Measurements from ENCODE around the gene CTNNA2. TPM values are rescaled to one million over a fixed set of nuclear protein-coding genes. Genes with fewer than 3 reads are reported as not detected.

CTNNA2 gene
- total and polyA plus RNA-seq, 7 experiments from 2014 or later, result not detected

DNA sequence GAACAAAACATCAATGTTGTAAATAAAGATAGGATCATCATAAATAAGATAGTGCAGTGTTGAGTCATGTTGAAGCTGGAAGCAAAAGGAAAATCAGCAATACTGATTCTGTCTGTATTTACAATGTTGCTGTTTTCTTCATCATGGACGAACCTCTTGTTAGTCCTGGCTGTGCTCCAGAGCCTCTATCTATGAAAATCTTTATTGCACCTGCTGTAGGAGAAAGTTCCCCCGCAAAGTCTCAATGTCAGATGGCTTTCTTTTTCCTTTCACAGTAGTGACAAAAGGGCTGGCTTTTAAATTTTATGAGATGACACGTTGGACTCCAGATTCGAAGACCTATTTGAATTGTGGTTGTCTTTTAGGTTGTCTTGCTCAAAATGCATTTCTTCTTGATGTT, 890.2 kb downstream of the CTNNA2 start:
- POLR2A ChIA-PET, result no interaction called here
- H3K27me3 ChIP-seq (ENCODE audit: control insufficient read depth in 2 of 2, insufficient read depth in 2 of 2, low read length in 2 of 2), result no peaks in the 10 kb centered on the region
- Mint-ChIP-seq H3K4me1 (no peaks in the 10 kb centered on the region), H3K36me3 (no peaks in the 10 kb centered on the region), H3K27ac (no peak overlapping the region), H3K4me3 (no peak overlapping the region), H3K9me3 (peaks cover 0 to 25% (median 12%) of the 10 kb centered on the region in 11 donors), H3K27me3 (no peaks in the 10 kb centered on the region)
- H3K4me1 ChIP-seq (ENCODE audit: control insufficient read depth in 2 of 2, insufficient read depth in 2 of 2, low read length in 2 of 2), result no peaks in the 10 kb centered on the region
- DNase-seq (no peak), ATAC-seq (no peak)
- CTCF ChIA-PET, result no interaction called here
- H3K36me3 ChIP-seq (ENCODE audit: control insufficient read depth in 2 of 3, insufficient read depth in 3 of 3, low read length in 3 of 3), result no peaks in the 10 kb centered on the region
- H3K4me3 ChIP-seq (ENCODE audit: low read length), result no peak overlapping the region
- H3K9me3 ChIP-seq (ENCODE audit: control insufficient read depth in 2 of 3, low read length in 3 of 3), result no peaks in the 10 kb centered on the region
- intact Hi-C loops (cut with micrococcal nuclease), result no loop called here
- H3K27ac ChIP-seq (ENCODE audit: low read depth, low read length), result no peak overlapping the region

DNA sequence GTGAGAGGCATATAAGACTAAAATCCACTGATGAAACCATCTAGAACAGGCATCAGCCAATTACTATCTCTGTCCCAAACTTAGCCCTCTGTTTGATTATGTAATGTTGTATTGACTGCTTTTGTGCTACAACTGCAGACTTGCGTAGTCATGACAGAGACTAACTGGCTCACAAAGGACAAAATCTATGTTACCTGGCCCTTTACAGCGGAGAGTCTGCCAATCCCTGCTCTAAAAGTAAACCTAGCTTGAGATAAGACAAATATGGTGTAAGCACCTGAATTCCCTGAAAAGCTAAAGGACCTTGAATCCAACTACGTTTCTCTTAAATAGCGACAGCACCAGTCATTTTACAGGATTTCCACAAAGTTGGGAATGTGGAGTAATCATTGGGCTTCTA, 894.5 kb downstream of the CTNNA2 start:
- no peak overlapping the region for H3K27ac Mint-ChIP-seq
- Histone ChIP-seq H3K4me3 (ENCODE audit: low read length) (no peak overlapping the region), H3K36me3 (ENCODE audit: control insufficient read depth in 2 of 3, insufficient read depth in 3 of 3, low read length in 3 of 3) (no peaks in the 10 kb centered on the region), H3K4me1 (ENCODE audit: control insufficient read depth in 2 of 2, insufficient read depth in 2 of 2, low read length in 2 of 2) (no peaks in the 10 kb centered on the region), H3K27me3 (ENCODE audit: control insufficient read depth in 2 of 2, insufficient read depth in 2 of 2, low read length in 2 of 2) (no peaks in the 10 kb centered on the region), H3K9me3 (ENCODE audit: control insufficient read depth in 2 of 3, low read length in 3 of 3) (no peaks in the 10 kb centered on the region), H3K27ac (ENCODE audit: low read depth, low read length) (no peak overlapping the region)
- H3K27me3 Mint-ChIP-seq, result peaks cover 0 to 6% (median 0%) of the 10 kb centered on the region in 5 donors
- ChIA-PET POLR2A (no interaction called here), CTCF (no interaction called here)
- intact Hi-C loops (cut with micrococcal nuclease), result no loop called here
- H3K4me3 Mint-ChIP-seq, result no peak overlapping the region
- DNase-seq (no peak), ATAC-seq (no peak)
- H3K4me1 Mint-ChIP-seq, result no peaks in the 10 kb centered on the region
- H3K9me3 Mint-ChIP-seq, result peaks cover 0 to 13% (median 3%) of the 10 kb centered on the region in 11 donors
- H3K36me3 Mint-ChIP-seq, result no peaks in the 10 kb centered on the region

DNA sequence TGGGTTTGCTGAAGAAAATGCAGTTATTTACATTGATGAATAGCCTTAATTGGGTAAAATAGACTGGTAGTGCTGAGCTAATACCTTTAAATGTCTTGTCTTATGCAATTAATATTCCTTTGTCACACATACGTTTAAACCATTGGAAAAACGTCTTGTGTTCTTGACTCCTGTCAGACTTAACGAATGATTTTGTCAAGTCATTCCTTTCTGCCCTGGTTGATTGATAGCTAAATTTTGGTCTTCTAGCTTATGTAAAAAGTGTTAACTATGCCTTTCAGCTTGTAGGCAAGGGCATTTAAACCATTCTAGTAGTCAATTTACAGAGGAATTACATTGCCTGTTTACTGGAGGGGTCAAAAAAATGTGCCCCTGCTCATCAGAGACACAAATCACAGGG, 897.5 kb downstream of the CTNNA2 start:
- Histone ChIP-seq H3K36me3 (ENCODE audit: control insufficient read depth in 2 of 3, insufficient read depth in 3 of 3, low read length in 3 of 3) (no peaks in the 10 kb centered on the region), H3K27ac (ENCODE audit: low read depth, low read length) (no peak overlapping the region), H3K4me1 (ENCODE audit: control insufficient read depth in 2 of 2, insufficient read depth in 2 of 2, low read length in 2 of 2) (no peaks in the 10 kb centered on the region), H3K9me3 (ENCODE audit: control insufficient read depth in 2 of 3, low read length in 3 of 3) (peaks cover 0 to 2% (median 0%) of the 10 kb centered on the region in 3 experiments), H3K4me3 (ENCODE audit: low read length) (no peak overlapping the region), H3K27me3 (ENCODE audit: control insufficient read depth in 2 of 2, insufficient read depth in 2 of 2, low read length in 2 of 2) (no peaks in the 10 kb centered on the region)
- Mint-ChIP-seq H3K4me3 (no peak overlapping the region), H3K4me1 (no peaks in the 10 kb centered on the region), H3K27me3 (peaks cover 0 to 6% (median 0%) of the 10 kb centered on the region in 5 donors), H3K36me3 (no peaks in the 10 kb centered on the region), H3K27ac (no peak overlapping the region), H3K9me3 (peaks cover 3 to 18% (median 13%) of the 10 kb centered on the region in 11 donors)
- ATAC-seq (no peak), DNase-seq (no peak)
- CTCF ChIA-PET, result no interaction called here
- intact Hi-C loops (cut with micrococcal nuclease), result no loop called here
- POLR2A ChIA-PET, result no interaction called here

DNA sequence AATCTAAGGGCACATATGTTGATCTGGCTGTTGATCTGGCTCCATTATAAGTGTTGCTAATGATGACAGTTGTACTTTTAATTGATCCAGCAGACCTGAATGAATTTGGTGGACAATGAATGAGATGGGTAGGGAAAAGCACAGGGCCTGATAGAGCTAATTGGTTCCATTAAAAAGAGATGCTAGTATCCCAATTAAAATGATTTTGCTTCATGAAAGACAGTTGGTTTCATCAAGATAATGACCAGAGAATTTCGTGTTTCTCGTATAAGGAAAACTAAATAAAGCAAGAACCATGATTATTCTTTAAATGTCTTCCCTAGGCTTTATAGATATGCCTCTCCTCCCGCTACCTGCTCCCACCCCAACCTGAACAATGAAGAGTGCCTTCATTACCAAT, 900.3 kb downstream of the CTNNA2 start:
- intact Hi-C loops (cut with micrococcal nuclease), result no loop called here
- H3K4me3 ChIP-seq (ENCODE audit: low read length), result no peak overlapping the region
- Mint-ChIP-seq H3K27me3 (peaks cover 0 to 6% (median 0%) of the 10 kb centered on the region in 5 donors), H3K9me3 (peaks cover 3 to 23% (median 15%) of the 10 kb centered on the region in 11 donors), H3K4me1 (no peaks in the 10 kb centered on the region), H3K27ac (no peak overlapping the region), H3K36me3 (no peaks in the 10 kb centered on the region), H3K4me3 (no peak overlapping the region)
- no peak for ATAC-seq
- POLR2A ChIA-PET, result no interaction called here
- H3K27me3 ChIP-seq (ENCODE audit: control insufficient read depth in 2 of 2, insufficient read depth in 2 of 2, low read length in 2 of 2), result no peaks in the 10 kb centered on the region
- H3K36me3 ChIP-seq (ENCODE audit: control insufficient read depth in 2 of 3, insufficient read depth in 3 of 3, low read length in 3 of 3), result no peaks in the 10 kb centered on the region
- DNase-seq, result no peak
- CTCF ChIA-PET, result no interaction called here
- no peak overlapping the region for H3K27ac ChIP-seq (ENCODE audit: low read depth, low read length)
- H3K4me1 ChIP-seq (ENCODE audit: control insufficient read depth in 2 of 2, insufficient read depth in 2 of 2, low read length in 2 of 2), result no peaks in the 10 kb centered on the region
- H3K9me3 ChIP-seq (ENCODE audit: control insufficient read depth in 2 of 3, low read length in 3 of 3), result peaks cover 0 to 2% (median 0%) of the 10 kb centered on the region in 3 experiments

DNA sequence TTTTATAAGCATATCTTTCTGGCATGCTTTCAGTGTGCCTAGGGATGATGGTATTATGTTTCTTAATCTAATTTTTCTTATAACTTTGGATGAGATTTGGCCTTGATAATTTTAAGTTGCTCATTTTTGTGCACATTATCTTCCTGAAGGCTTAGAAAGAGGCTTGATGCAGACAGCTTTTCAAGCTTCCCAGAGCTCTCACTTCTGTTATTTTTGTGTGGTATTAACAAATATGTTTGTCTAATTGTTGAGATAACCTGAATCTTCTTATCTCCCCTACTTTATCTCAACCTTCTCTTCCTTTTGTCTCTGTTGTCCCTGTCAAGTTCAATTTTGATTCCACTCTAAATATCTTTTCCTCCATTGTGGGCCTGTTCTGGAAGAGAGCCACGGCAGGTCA, 904.9 kb downstream of the CTNNA2 start:
- Mint-ChIP-seq H3K4me3 (no peak overlapping the region), H3K9me3 (peaks cover under 1 to 31% (median 15%) of the 10 kb centered on the region in 11 donors), H3K36me3 (no peaks in the 10 kb centered on the region), H3K27me3 (no peaks in the 10 kb centered on the region), H3K27ac (no peak overlapping the region), H3K4me1 (peaks cover 0 to 1% (median 0%) of the 10 kb centered on the region in 7 donors)
- CTCF ChIA-PET, result no interaction called here
- intact Hi-C loops (cut with micrococcal nuclease), result no loop called here
- H3K4me3 ChIP-seq (ENCODE audit: low read length), result no peak overlapping the region
- POLR2A ChIA-PET, result no interaction called here
- H3K36me3 ChIP-seq (ENCODE audit: control insufficient read depth in 2 of 3, insufficient read depth in 3 of 3, low read length in 3 of 3), result no peaks in the 10 kb centered on the region
- peaks cover 0 to 2% (median 0%) of the 10 kb centered on the region in 3 experiments for H3K9me3 ChIP-seq (ENCODE audit: control insufficient read depth in 2 of 3, low read length in 3 of 3)
- no peak for ATAC-seq
- H3K4me1 ChIP-seq (ENCODE audit: control insufficient read depth in 2 of 2, insufficient read depth in 2 of 2, low read length in 2 of 2), result no peaks in the 10 kb centered on the region
- DNase-seq, result no peak
- no peak overlapping the region for H3K27ac ChIP-seq (ENCODE audit: low read depth, low read length)
- H3K27me3 ChIP-seq (ENCODE audit: control insufficient read depth in 2 of 2, insufficient read depth in 2 of 2, low read length in 2 of 2), result no peaks in the 10 kb centered on the region

DNA sequence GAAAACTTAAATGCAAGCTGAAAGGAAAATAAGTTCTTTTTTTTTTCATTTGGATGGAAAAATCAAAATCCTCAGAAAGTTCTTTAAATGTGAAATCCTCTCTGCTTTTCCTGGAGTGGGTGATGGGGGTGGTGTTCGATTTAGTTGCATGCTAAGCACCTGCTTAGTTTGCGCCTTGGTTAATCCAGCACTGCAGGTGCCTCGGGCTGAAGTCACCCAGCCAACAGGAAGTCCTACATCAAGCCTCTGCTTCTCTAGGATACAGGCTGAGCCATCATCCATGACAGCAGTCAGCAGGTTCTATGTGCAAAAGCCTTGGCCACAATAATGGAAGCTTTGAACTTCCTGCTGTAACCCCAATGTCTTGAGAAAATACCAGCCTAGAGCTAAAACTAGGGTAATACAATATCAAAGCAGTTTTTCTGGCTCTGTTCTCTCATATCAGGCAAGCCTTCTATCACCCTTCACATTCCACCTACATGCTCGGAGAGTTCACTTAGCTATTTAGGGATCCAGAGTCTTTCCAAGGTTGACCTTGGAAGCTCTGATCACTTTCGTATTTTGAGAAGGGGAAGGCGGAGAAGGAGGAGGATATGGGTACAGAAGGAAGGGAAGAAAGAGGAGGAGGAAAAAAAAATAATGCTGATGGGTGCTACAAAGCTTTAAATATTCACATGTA, 907.8 kb downstream of the CTNNA2 start:
- Histone ChIP-seq H3K4me1 (ENCODE audit: control insufficient read depth in 2 of 2, insufficient read depth in 2 of 2, low read length in 2 of 2) (no peaks in the 10 kb centered on the region), H3K27me3 (ENCODE audit: control insufficient read depth in 2 of 2, insufficient read depth in 2 of 2, low read length in 2 of 2) (no peaks in the 10 kb centered on the region), H3K27ac (ENCODE audit: low read depth, low read length) (no peak overlapping the region), H3K4me3 (ENCODE audit: low read length) (no peak overlapping the region), H3K9me3 (ENCODE audit: control insufficient read depth in 2 of 3, low read length in 3 of 3) (no peaks in the 10 kb centered on the region), H3K36me3 (ENCODE audit: control insufficient read depth in 2 of 3, insufficient read depth in 3 of 3, low read length in 3 of 3) (no peaks in the 10 kb centered on the region)
- H3K27me3 Mint-ChIP-seq, result no peaks in the 10 kb centered on the region
- H3K4me3 Mint-ChIP-seq, result no peak overlapping the region
- H3K27ac Mint-ChIP-seq, result no peak overlapping the region
- no peak for DNase-seq
- ATAC-seq, result no peak
- peaks cover 1 to 25% (median 9%) of the 10 kb centered on the region in 11 donors for H3K9me3 Mint-ChIP-seq
- peaks cover 0 to 1% (median 0%) of the 10 kb centered on the region in 7 donors for H3K4me1 Mint-ChIP-seq
- POLR2A ChIA-PET, result no interaction called here
- intact Hi-C loops (cut with micrococcal nuclease), result no loop called here
- peaks cover 0 to 4% (median 0%) of the 10 kb centered on the region in 5 donors for H3K36me3 Mint-ChIP-seq
- CTCF ChIA-PET, result no interaction called here

DNA sequence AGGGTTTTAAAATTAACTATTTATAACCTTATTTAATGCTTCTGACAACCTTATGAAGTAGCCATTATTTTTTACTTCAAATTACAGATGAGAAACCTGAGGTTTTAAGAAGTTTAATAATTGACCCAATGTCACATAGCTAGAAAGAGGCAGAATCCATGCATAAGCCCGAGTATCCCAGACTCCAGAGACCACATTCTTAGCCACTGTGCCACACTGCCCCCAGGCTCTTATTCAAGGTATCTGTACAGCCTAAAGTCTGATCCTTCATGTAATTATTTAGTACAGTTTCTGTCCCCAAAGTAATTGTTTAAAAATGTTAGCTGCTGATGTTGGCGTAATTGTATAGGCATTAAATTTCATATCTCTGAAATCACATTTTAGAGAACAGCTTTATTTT, 916.4 kb downstream of the CTNNA2 start:
- H3K36me3 ChIP-seq (ENCODE audit: control insufficient read depth in 2 of 3, insufficient read depth in 3 of 3, low read length in 3 of 3), result no peaks in the 10 kb centered on the region
- DNase-seq (no peak), ATAC-seq (no peak)
- Mint-ChIP-seq H3K4me3 (no peak overlapping the region), H3K36me3 (peaks cover 0 to 4% (median 0%) of the 10 kb centered on the region in 5 donors), H3K27ac (no peak overlapping the region), H3K4me1 (no peaks in the 10 kb centered on the region), H3K9me3 (peaks cover 0 to 14% (median 6%) of the 10 kb centered on the region in 11 donors), H3K27me3 (peaks cover 0 to 4% (median 0%) of the 10 kb centered on the region in 5 donors)
- intact Hi-C loops (cut with micrococcal nuclease), result no loop called here
- POLR2A ChIA-PET, result no interaction called here
- CTCF ChIA-PET, result no interaction called here
- no peaks in the 10 kb centered on the region for H3K4me1 ChIP-seq (ENCODE audit: control insufficient read depth in 2 of 2, insufficient read depth in 2 of 2, low read length in 2 of 2)
- H3K9me3 ChIP-seq (ENCODE audit: control insufficient read depth in 2 of 3, low read length in 3 of 3), result no peaks in the 10 kb centered on the region
- no peak overlapping the region for H3K27ac ChIP-seq (ENCODE audit: low read depth, low read length)
- H3K27me3 ChIP-seq (ENCODE audit: control insufficient read depth in 2 of 2, insufficient read depth in 2 of 2, low read length in 2 of 2), result no peaks in the 10 kb centered on the region
- no peak overlapping the region for H3K4me3 ChIP-seq (ENCODE audit: low read length)
